Skeletal muscle satellite cell (primary cell): ENCODE measurements around the gene TTC24.
A peak's percentile ranks its signal among the peaks of the same experiment; 100 is the strongest.
"Not testable (repeated sequence)": the region's sequence is repeated elsewhere in the genome, so short reads cannot be mapped to it uniquely, and the experiment has no call there.

ENCODE experiments used
- H3K27me3 ChIP-seq: 2 replicates; pipeline ENCODE4 v1.7.0; 2013; ENCODE audit warnings: low read length; ENCODE audit not compliant: control insufficient read depth, insufficient read depth
- H3K36me3 ChIP-seq: 2 replicates; pipeline ENCODE4 v1.7.0; 2013; ENCODE audit warnings: mild to moderate bottlenecking, control low read depth, low read length; ENCODE audit not compliant: insufficient read depth
- H3K4me1 ChIP-seq: 2 replicates; pipeline ENCODE4 v1.7.0; 2013; ENCODE audit warnings: low read length; ENCODE audit not compliant: control insufficient read depth, insufficient read depth
- H3K4me2 ChIP-seq: 2 replicates; pipeline ENCODE4 v1.7.0; 2013; ENCODE audit warnings: mild to moderate bottlenecking, low read length
- H3K4me3 ChIP-seq: 2 replicates; pipeline ENCODE4 v1.7.0; 2013; ENCODE audit warnings: low read length
- H3K9ac ChIP-seq: 2 replicates; pipeline ENCODE4 v1.7.0; 2013; ENCODE audit warnings: mild to moderate bottlenecking, low read depth, low read length, moderate library complexity
- H3K9me3 ChIP-seq: replicated peaks from 2 replicates; pipeline ENCODE4 v1.7.0; 2013; ENCODE audit warnings: mild to moderate bottlenecking, control low read depth, low read length

Gene TTC24

GRCh38 chr1:156600733-156601121, 21.2 kb downstream of the TTC24 start:
- peaks cover 26% of the 10 kb centered on the region for H3K36me3 ChIP-seq
- peak overlapping the region; percentile 85 for H3K4me3 ChIP-seq
- H3K4me1 ChIP-seq, result peaks cover 5% of the 10 kb centered on the region
- H3K9me3 ChIP-seq, result no peaks in the 10 kb centered on the region
- peak overlapping the region; percentile 88 for H3K9ac ChIP-seq
- peak overlapping the region; percentile 82 for H3K4me2 ChIP-seq
- no peaks in the 10 kb centered on the region for H3K27me3 ChIP-seq

- H3K9me3 ChIP-seq, result no peaks in the 10 kb centered on the region
- H3K4me3 ChIP-seq, result peak within 1 kb of the TSS; percentile 85
- H3K4me1 ChIP-seq, result peaks cover 5% of the 10 kb centered on the region
- peak within 1 kb of the TSS; percentile 88 for H3K9ac ChIP-seq
- H3K27me3 ChIP-seq, result no peaks in the 10 kb centered on the region
- peak within 1 kb of the TSS; percentile 82 for H3K4me2 ChIP-seq
- peaks cover 20% of the 10 kb centered on the region for H3K36me3 ChIP-seq
Measured at GRCh38 chr1:156601122-156601830, 21.8 kb downstream of the TTC24 start, which contains the start of gene GPATCH4. GPATCH4 (minus strand) TSS chr1:156601479.

DNA sequence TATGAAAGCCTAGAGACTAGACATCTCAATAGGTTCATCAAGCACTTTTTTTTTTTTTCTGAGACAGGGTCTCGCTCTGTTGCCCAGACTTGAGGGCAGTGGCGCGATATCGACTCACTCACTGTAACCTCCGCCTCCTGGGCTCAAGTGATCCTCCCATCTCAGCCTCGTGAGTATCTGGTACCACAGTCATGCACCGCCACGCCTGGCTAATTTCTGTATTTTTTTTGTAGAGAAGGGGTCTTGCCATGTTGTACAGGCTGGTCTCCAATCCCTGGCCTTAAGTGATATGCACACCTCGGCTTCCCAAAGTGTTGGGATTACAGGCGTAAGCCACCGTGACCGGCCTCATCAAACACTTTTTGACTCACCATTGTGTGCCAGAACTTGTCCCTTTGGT, 22.4 kb downstream of the TTC24 start:
- Histone ChIP-seq H3K4me3 (peak overlapping the region; percentile 85), H3K9me3 (no peaks in the 10 kb centered on the region), H3K27me3 (no peaks in the 10 kb centered on the region), H3K9ac (peak overlapping the region; percentile 88), H3K4me1 (peaks cover 5% of the 10 kb centered on the region), H3K36me3 (peaks cover 14% of the 10 kb centered on the region), H3K4me2 (peak overlapping the region; percentile 82)

DNA sequence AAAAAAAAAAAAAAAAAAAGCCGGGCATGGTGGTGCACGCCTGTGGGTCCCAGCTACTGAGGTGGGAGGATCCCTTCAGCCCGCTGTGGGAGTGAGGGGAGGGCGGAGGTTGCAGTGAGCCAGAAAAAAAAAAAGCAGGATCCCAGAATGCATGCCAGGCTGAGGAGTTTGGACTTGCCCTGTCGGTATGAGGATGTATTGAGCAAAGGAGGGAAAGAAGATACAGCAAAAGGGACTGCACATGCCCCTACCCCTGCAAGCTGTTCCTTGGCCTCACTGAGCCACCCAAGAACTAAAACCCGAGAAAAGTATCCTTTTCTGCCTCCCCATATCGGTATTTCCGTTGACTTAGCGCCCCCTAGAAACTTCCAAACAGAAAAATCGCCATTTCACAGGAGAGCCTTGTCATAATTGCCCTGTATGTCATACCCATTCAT, 23.1 kb downstream of the TTC24 start:
- H3K4me3 ChIP-seq, result no peak overlapping the region

DNA sequence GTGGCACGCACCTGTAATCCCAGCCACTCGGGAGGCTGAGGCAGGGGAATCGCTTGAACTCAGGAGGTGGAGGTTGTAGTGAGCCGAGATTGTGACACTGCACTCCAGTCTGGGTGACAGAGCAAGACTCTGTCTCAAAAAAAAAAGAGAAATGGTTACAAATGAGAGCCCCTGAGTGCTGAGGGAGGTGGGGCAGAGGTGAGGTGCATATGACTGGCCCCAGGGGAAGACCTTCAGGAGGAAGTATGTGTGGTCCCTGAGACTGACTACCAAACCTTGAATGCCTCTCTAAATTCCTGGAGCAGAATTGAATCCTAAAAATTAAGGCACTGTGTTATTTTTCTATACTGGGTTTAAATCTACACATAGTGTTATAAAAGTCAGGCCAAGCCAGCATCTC, 27.8 kb downstream of the TTC24 start:
- not testable (repeated sequence) for H3K4me2 ChIP-seq, H3K4me3 ChIP-seq, H3K4me1 ChIP-seq, H3K27me3 ChIP-seq, H3K36me3 ChIP-seq, H3K9me3 ChIP-seq, H3K9ac ChIP-seq

More for the DNA sequence above, 23.1 kb downstream of the TTC24 start:
- Histone ChIP-seq H3K4me1 (peaks cover 5% of the 10 kb centered on the region), H3K4me2 (no peak overlapping the region), H3K9me3 (no peaks in the 10 kb centered on the region), H3K36me3 (peaks cover 8% of the 10 kb centered on the region), H3K27me3 (no peaks in the 10 kb centered on the region), H3K9ac (no peak overlapping the region)

DNA sequence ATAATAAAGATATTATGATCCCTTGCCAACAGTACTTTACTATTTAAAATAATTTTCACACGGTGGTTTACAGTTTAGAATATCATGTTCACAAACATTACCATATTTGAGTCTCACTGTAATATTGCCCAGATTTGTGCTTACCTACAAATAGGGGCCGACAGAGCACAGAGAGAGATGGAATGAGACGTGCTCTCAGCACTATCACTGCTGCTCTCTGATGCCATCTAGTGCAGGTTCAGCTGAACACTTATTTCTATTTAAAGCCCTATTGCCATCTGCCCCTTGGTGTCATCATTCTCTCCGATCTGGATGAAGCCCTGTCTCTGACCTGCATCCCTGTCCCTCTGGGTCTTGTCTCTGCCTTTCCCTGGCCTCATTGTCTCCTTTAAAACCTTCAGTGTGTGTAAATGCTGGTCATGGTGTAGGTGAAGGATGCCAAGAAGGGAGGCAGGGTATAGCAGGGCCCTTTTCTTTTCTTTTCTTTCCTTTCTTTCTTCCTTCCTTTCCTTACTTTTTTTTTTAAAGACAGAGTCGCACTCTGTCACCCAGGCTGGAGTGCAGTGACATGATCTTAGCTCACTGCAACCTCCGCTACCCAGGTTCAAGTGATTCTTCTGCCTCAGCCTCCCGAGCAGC, 28.6 kb downstream of the TTC24 start:
- no peak overlapping the region for H3K4me3 ChIP-seq
- peaks cover 12% of the 10 kb centered on the region for H3K27me3 ChIP-seq
- no peak overlapping the region for H3K9ac ChIP-seq
- no peak overlapping the region for H3K4me2 ChIP-seq
- no peaks in the 10 kb centered on the region for H3K9me3 ChIP-seq
- H3K36me3 ChIP-seq, result no peaks in the 10 kb centered on the region
- no peaks in the 10 kb centered on the region for H3K4me1 ChIP-seq

DNA sequence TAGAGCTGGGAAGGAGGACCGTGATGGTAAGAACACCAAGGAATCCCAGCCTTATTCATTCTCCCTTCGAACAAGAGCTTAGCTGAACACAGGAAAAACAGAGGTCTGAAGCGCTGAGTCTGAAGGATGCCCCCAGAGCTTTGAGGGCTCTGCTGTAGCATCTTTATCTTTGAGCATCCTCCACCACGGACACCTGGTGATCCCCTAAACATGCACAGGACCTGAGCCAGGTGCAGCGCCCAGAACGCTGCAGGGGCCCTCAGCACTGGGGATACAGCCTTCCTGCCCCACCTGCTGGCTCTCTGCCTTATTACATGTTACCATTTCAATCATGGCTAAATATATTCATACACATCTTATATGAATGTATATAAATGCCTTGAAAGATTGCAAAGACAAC, 29.5 kb downstream of the TTC24 start:
- Histone ChIP-seq H3K4me2 (no peak overlapping the region), H3K4me3 (no peak overlapping the region), H3K27me3 (peaks cover 12% of the 10 kb centered on the region), H3K9me3 (no peaks in the 10 kb centered on the region), H3K4me1 (no peaks in the 10 kb centered on the region), H3K9ac (no peak overlapping the region), H3K36me3 (no peaks in the 10 kb centered on the region)

- H3K4me3 ChIP-seq, H3K4me2 ChIP-seq, H3K36me3 ChIP-seq, H3K9me3 ChIP-seq, H3K9ac ChIP-seq, H3K4me1 ChIP-seq: not testable (repeated sequence)
- H3K27me3 ChIP-seq, result peaks cover 15% of the 10 kb centered on the region
Measured at GRCh38 chr1:156610072-156610471, 30.5 kb downstream of the TTC24 start.

- Histone ChIP-seq H3K9me3 (no peaks in the 10 kb centered on the region), H3K36me3 (no peaks in the 10 kb centered on the region), H3K4me2 (no peak overlapping the region), H3K4me3 (no peak overlapping the region), H3K4me1 (peaks cover 9% of the 10 kb centered on the region), H3K27me3 (peaks cover 26% of the 10 kb centered on the region), H3K9ac (no peak overlapping the region)
Measured at GRCh38 chr1:156612666-156613065, 33.1 kb downstream of the TTC24 start.

DNA sequence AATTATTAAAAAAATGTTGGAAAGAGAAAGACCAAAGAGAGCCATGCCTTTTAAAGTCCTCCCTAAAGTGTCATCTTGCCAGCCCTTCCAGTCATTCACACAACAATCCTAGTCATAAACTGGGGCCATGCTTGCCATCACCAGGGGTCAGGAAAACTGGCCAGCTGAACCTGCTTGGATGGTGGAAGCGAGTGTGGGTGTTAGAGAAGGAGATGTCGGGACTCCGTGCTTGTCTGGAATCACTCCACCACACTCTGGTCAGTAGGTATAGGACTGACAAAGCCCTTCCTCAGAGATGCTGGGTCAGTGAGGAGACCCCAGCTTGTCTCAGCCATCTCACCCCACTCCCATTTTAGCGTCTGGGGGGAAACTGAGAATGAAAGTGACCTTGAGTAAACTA, 36.4 kb downstream of the TTC24 start:
- Histone ChIP-seq H3K4me3 (no peak overlapping the region), H3K4me2 (peak overlapping the region; percentile 55), H3K9me3 (no peaks in the 10 kb centered on the region), H3K36me3 (no peaks in the 10 kb centered on the region), H3K9ac (no peak overlapping the region), H3K27me3 (peaks cover 46% of the 10 kb centered on the region), H3K4me1 (peaks cover 9% of the 10 kb centered on the region)

GRCh38 chr1:156616463-156616862, 36.9 kb downstream of the TTC24 start:
- Histone ChIP-seq H3K4me1 (peaks cover 9% of the 10 kb centered on the region), H3K9ac (no peak overlapping the region), H3K4me3 (no peak overlapping the region), H3K27me3 (peaks cover 50% of the 10 kb centered on the region), H3K4me2 (peak overlapping the region; percentile 55), H3K9me3 (no peaks in the 10 kb centered on the region), H3K36me3 (no peaks in the 10 kb centered on the region)
